Measurements from ENCODE around the gene STK16. TPM values are rescaled to one million over a fixed set of nuclear protein-coding genes. Genes with fewer than 3 reads are reported as not detected.
"Not testable (repeated sequence)": the region's sequence is repeated elsewhere in the genome, so short reads cannot be mapped to it uniquely, and the experiment has no call there.

STK16 gene, protein sequence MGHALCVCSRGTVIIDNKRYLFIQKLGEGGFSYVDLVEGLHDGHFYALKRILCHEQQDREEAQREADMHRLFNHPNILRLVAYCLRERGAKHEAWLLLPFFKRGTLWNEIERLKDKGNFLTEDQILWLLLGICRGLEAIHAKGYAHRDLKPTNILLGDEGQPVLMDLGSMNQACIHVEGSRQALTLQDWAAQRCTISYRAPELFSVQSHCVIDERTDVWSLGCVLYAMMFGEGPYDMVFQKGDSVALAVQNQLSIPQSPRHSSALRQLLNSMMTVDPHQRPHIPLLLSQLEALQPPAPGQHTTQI
- 10 to 100 TPM; 17.4 to 35.0 (median 21.8) TPM for total RNA-seq
- 10 to 100 TPM; 18.8 to 24.4 TPM for polyA plus RNA-seq
- 21.0 reads per million, percentile 51 among the genes with 10 or more reads in this experiment for total RNA-seq

DNA sequence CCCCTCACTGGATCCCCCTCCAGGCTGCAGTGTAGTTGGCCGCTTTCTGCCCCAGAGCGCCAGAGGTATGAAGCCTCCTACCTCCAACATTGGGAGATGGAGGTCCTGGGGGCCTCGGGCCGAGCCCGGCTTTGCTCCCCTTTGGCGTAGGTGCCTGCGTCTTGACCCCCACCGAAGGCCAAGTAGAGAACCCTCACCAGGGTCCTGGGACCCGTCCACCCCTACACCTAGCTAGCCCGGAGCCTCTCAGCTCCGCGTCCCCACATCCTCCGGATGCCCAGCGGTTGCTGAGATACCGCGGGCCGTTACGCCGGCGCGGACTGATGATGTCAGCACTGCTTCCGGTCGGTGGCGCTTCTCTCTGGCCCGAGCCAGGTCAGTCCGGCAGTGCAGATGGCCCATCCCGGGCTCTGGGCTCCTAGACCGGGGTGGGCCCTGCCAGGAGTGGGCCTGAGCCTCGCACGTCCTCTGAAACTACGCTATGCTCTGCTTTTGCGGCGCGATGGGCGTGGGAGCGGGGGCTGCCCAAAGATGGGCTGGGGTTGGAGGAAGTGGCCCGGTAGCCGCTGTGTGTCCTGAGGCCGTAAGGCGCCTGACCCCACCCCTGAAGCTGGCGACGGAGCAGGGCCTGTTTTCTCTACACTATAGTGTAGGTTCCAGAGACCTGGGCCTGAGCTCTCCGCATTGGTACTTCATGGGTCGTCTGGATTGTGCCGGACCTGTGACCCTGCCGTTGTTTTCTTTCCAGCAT, at the start of gene STK16, which contains the start of gene GLB1L:
STK16 (plus strand) TSS at position 332 of the 751 bp plus-strand sequence. CDS start 521 bp downstream, outside the sequence.
GLB1L (minus strand) TSS at position 297 of the 751 bp plus-strand sequence. CDS start 1,871 bp downstream, outside the sequence.
- H3K4me1 ChIP-seq (ENCODE audit: control insufficient read depth in 2 of 2, insufficient read depth in 2 of 2, low read length in 2 of 2): peaks cover 52 to 53% of the 10 kb centered on the region in 2 donors
- intact Hi-C loops (cut with micrococcal nuclease): loop anchor here (1.0 to 5.0 kb wide), 12 partner anchors 8 to 1028 kb away; partner anchors contain the start of genes ANKZF1 (in 2 of the 2), ATG9A (in 2 of the 2), STK11IP (in 2 of the 2) and TUBA4A (in 2 of the 2)
- ChIA-PET CTCF (interaction anchor here (0.9 to 2.4 kb wide), 8 partner anchors 8 to 50 kb away, joined by 3 to 15 read pairs (median 4); partner anchors contain the start of genes ANKZF1, ATG9A, TUBA4A and TUBA4B), POLR2A (interaction anchor here (0.6 to 21.0 kb wide), 17 partner anchors 4 to 146 kb away, joined by 3 to 575 read pairs (median 8); partner anchors contain the start of genes ABCB6, ANKZF1, ATG9A and CNPPD1)
- peak within 1 kb of the TSS; percentile 89 for H3K27ac ChIP-seq (ENCODE audit: low read depth, low read length)
- ATAC-seq (peak; percentile 80), DNase-seq (peak; percentile 76 to 95 (median 85))
- no peaks in the 10 kb centered on the region for H3K9me3 ChIP-seq (ENCODE audit: control insufficient read depth in 2 of 3, low read length in 3 of 3)
- peak within 1 kb of the TSS; percentile 92 for H3K4me3 ChIP-seq (ENCODE audit: low read length)
- peaks cover 26 to 73% (median 59%) of the 10 kb centered on the region in 7 donors for H3K4me1 Mint-ChIP-seq
- H3K27me3 ChIP-seq (ENCODE audit: control insufficient read depth in 2 of 2, insufficient read depth in 2 of 2, low read length in 2 of 2): no peaks in the 10 kb centered on the region
- peaks cover 0 to 2% (median 0%) of the 10 kb centered on the region in 5 donors for H3K27me3 Mint-ChIP-seq
- peaks cover 0 to 9% (median 0%) of the 10 kb centered on the region in 11 donors for H3K9me3 Mint-ChIP-seq
- peak within 1 kb of the TSS; percentile 88 to 99 (median 97) for H3K27ac Mint-ChIP-seq
- H3K36me3 ChIP-seq (ENCODE audit: control insufficient read depth in 2 of 3, insufficient read depth in 3 of 3, low read length in 3 of 3): peaks cover 6 to 16% (median 10%) of the 10 kb centered on the region in 3 experiments
- H3K36me3 Mint-ChIP-seq: peaks cover 0 to 33% (median 23%) of the 10 kb centered on the region in 5 donors
- peak within 1 kb of the TSS; percentile 82 to 100 (median 93) for H3K4me3 Mint-ChIP-seq

DNA sequence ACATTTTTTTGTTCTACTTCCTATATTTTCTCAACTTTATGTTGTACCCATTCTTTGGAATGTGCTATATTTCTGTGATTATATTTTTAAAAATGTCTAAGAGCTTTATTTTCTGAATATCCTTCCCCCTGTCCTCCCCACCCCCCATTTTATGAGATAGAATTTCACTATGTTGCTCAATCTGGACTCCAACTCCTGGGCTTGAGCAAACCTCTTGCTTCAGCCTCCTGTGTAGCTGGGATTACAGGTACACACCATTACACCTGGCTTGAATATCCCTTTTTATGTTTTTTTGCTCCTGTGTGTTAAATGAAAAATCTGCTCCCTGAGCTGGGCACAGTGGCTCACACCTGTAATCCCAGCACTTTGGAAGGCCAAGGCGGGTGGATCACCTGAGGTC, 47.9 kb upstream of the STK16 start:
- DNase-seq (no peak), ATAC-seq (no peak)
- Histone ChIP-seq H3K4me3 (ENCODE audit: low read length) (no peak overlapping the region), H3K27me3 (ENCODE audit: control insufficient read depth in 2 of 2, insufficient read depth in 2 of 2, low read length in 2 of 2) (no peaks in the 10 kb centered on the region), H3K4me1 (ENCODE audit: control insufficient read depth in 2 of 2, insufficient read depth in 2 of 2, low read length in 2 of 2) (peaks cover 4 to 9% of the 10 kb centered on the region in 2 donors), H3K27ac (ENCODE audit: low read depth, low read length) (no peak overlapping the region), H3K36me3 (ENCODE audit: control insufficient read depth in 2 of 3, insufficient read depth in 3 of 3, low read length in 3 of 3) (no peaks in the 10 kb centered on the region), H3K9me3 (ENCODE audit: control insufficient read depth in 2 of 3, low read length in 3 of 3) (no peaks in the 10 kb centered on the region)
- Mint-ChIP-seq H3K4me3 (no peak overlapping the region), H3K27ac (peak overlapping the region in 1 of 9 donors; percentile 45), H3K9me3 (peaks cover 0 to 3% (median 0%) of the 10 kb centered on the region in 11 donors), H3K36me3 (peaks cover 0 to 2% (median 0%) of the 10 kb centered on the region in 5 donors), H3K4me1 (peaks cover 6 to 22% (median 12%) of the 10 kb centered on the region in 7 donors), H3K27me3 (peaks cover 0 to 12% (median 10%) of the 10 kb centered on the region in 5 donors)
- intact Hi-C loops (cut with micrococcal nuclease): no loop called here
- ChIA-PET POLR2A (interaction anchor here (1.2 to 6.8 kb wide), 4 partner anchors 9 to 21 kb away, joined by 4 to 35 read pairs (median 6); partner anchors contain the start of genes CNPPD1 and ZFAND2B), CTCF (interaction anchor here (0.6 kb wide), 1 partner anchor 16 kb away, joined by 3 read pairs; no protein-coding TSS in a partner anchor)

DNA sequence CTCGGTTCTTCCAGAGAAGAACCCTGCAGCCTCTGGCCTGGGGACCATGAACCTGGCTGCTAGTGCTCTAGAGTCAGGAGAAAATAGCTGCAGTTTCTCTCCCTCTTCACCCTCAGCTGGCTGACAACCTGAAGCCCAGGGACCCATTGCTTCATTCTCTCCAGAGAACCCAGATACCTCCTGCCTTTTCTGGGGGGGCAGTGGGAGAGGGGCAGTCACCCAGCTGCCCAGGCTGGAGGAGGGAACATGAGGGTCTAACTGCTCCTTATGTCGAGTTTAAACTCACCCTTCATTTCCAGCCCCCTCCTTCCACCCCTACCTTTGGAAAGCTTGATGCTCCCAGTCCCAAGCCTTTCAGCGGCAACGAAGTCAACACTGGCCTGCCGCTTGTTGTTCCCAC, 46.3 kb upstream of the STK16 start:
- Mint-ChIP-seq H3K36me3 (peaks cover 0 to 2% (median 0%) of the 10 kb centered on the region in 5 donors), H3K27ac (peak overlapping the region in 1 of 9 donors; percentile 10), H3K4me3 (peak overlapping the region in 8 of 10 donors; percentile 1 to 91 (median 8)), H3K9me3 (peaks cover 0 to 3% (median 0%) of the 10 kb centered on the region in 11 donors), H3K4me1 (peaks cover 6 to 22% (median 12%) of the 10 kb centered on the region in 7 donors), H3K27me3 (peaks cover 0 to 12% (median 10%) of the 10 kb centered on the region in 5 donors)
- Histone ChIP-seq H3K4me1 (ENCODE audit: control insufficient read depth in 2 of 2, insufficient read depth in 2 of 2, low read length in 2 of 2) (peaks cover 4 to 9% of the 10 kb centered on the region in 2 donors), H3K27me3 (ENCODE audit: control insufficient read depth in 2 of 2, insufficient read depth in 2 of 2, low read length in 2 of 2) (no peaks in the 10 kb centered on the region), H3K27ac (ENCODE audit: low read depth, low read length) (no peak overlapping the region), H3K9me3 (ENCODE audit: control insufficient read depth in 2 of 3, low read length in 3 of 3) (no peaks in the 10 kb centered on the region), H3K4me3 (ENCODE audit: low read length) (no peak overlapping the region), H3K36me3 (ENCODE audit: control insufficient read depth in 2 of 3, insufficient read depth in 3 of 3, low read length in 3 of 3) (no peaks in the 10 kb centered on the region)
- intact Hi-C loops (cut with micrococcal nuclease): no loop called here
- POLR2A ChIA-PET: interaction anchor here (0.8 to 17.4 kb wide), 4 partner anchors 12 to 80 kb away, joined by 3 to 343 read pairs (median 7); partner anchors contain the start of genes CNPPD1, DNAJB2 and SLC23A3
- CTCF ChIA-PET: no interaction called here
- DNase-seq (peak in 1 of 9 donors; percentile 19), ATAC-seq (no peak)

DNA sequence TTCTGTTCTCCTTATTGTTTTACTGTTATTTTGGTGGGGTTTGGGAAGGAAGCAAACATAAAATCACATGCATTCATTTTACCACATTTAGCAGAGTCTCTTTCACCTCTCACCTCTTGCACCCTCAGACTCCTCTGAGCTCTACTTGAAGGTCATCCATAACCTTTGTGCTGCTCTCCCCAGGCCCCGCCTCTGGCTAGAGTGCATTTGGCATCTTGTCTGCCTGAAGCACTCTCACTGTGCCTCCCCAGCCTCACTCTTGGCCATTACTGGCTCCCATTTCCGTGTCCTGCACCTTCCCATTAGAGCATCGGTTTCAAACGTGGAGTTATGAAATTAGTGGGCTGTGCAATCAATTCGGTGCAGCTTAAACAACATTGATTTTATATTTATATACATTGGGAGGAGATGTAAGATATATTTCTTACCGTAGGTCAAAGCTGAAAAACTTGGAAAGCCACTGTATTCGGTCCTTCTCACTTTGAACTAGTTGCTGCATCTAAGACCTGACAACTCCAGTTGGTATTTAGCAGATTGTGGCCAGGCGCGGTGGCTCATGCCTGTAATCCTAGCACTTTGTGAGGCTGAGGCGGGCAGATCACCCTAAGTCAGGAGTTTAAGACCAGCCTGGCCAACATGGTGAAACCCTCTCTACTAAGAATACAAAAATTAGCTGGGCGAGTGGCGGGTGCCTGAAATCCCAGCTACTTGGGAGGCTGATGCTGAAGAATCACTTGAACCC, 45.6 kb upstream of the STK16 start:
- Histone ChIP-seq H3K27ac (ENCODE audit: low read depth, low read length) (no peak overlapping the region), H3K27me3 (ENCODE audit: control insufficient read depth in 2 of 2, insufficient read depth in 2 of 2, low read length in 2 of 2) (no peaks in the 10 kb centered on the region), H3K4me1 (ENCODE audit: control insufficient read depth in 2 of 2, insufficient read depth in 2 of 2, low read length in 2 of 2) (peaks cover 4 to 9% of the 10 kb centered on the region in 2 donors), H3K4me3 (ENCODE audit: low read length) (no peak overlapping the region), H3K9me3 (ENCODE audit: control insufficient read depth in 2 of 3, low read length in 3 of 3) (no peaks in the 10 kb centered on the region), H3K36me3 (ENCODE audit: control insufficient read depth in 2 of 3, insufficient read depth in 3 of 3, low read length in 3 of 3) (no peaks in the 10 kb centered on the region)
- DNase-seq (peak in 1 of 9 donors; percentile 13), ATAC-seq (no peak)
- Mint-ChIP-seq H3K9me3 (peaks cover 0 to 3% (median 0%) of the 10 kb centered on the region in 11 donors), H3K27me3 (peaks cover 0 to 12% (median 10%) of the 10 kb centered on the region in 5 donors), H3K4me3 (peak overlapping the region in 8 of 10 donors; percentile 1 to 91 (median 12)), H3K4me1 (peaks cover 6 to 22% (median 12%) of the 10 kb centered on the region in 7 donors), H3K36me3 (peaks cover 0 to 4% (median 0%) of the 10 kb centered on the region in 5 donors), H3K27ac (peak overlapping the region in 2 of 9 donors; percentile 9 to 10)
- ChIA-PET CTCF (no interaction called here), POLR2A (interaction anchor here (0.8 to 17.4 kb wide), 6 partner anchors 12 to 79 kb away, joined by 3 to 343 read pairs (median 4); partner anchors contain the start of genes CNPPD1, DNAJB2 and SLC23A3)
- intact Hi-C loops (cut with micrococcal nuclease): no loop called here

DNA sequence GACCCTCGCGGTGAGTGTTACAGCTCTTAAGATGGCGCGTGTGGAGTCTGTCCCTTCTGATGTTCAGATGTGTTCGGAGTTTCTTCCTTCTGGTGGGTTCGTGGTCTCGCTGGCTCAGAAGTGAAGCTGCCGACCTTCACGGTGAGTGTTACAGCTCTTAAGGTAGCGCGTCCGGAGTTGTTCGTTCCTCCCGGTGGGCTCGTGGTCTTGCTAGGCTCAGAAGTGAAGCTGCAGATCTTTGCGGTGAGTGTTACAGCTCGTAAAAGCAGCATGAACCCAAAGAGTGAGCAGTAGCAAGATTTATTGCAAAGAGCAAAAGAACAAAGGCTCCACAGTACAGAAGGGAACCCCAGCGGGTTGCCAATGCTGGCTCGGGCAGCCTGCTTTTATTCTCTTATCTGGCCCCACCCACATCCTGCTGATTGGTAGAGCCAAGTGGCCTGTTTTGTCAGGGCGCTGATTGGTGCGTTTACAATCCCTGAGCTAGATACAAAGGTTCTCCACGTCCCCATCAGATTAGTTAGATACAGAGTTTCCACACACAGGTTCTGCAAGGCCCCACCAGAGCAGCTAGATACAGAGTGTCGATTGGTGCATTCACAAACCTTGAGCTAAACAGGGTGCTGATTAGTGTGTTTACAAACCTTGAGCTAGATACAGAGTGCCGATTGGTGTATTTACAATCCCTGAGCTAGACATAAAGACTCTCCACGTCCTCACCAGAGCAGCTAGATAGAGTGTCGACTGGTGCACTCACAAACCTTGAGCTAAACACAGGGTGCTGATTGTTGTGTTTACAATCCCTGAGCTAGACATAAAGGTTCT, 44.6 kb upstream of the STK16 start:
- peak overlapping the region; percentile 53 to 91 (median 82) for H3K4me3 Mint-ChIP-seq
- H3K4me3 ChIP-seq (ENCODE audit: low read length): peak overlapping the region; percentile 41

More for the DNA sequence above, 44.6 kb upstream of the STK16 start:
- H3K36me3 Mint-ChIP-seq; H3K9me3 Mint-ChIP-seq; H3K9me3 ChIP-seq (ENCODE audit: control insufficient read depth in 2 of 3, low read length in 3 of 3); H3K27me3 ChIP-seq (ENCODE audit: control insufficient read depth in 2 of 2, insufficient read depth in 2 of 2, low read length in 2 of 2); H3K36me3 ChIP-seq (ENCODE audit: control insufficient read depth in 2 of 3, insufficient read depth in 3 of 3, low read length in 3 of 3); ATAC-seq; intact Hi-C loops (cut with micrococcal nuclease); H3K4me1 ChIP-seq (ENCODE audit: control insufficient read depth in 2 of 2, insufficient read depth in 2 of 2, low read length in 2 of 2): not testable (repeated sequence)
- peak overlapping the region; percentile 14 for H3K27ac ChIP-seq (ENCODE audit: low read depth, low read length)
- peaks cover 6 to 22% (median 12%) of the 10 kb centered on the region in 7 donors for H3K4me1 Mint-ChIP-seq
- peaks cover 0 to 12% (median 8%) of the 10 kb centered on the region in 5 donors for H3K27me3 Mint-ChIP-seq
- ChIA-PET CTCF (interaction anchor here (1.3 kb wide), 1 partner anchor 80 kb away, joined by 3 read pairs; no protein-coding TSS in a partner anchor), POLR2A (interaction anchor here (0.6 to 17.4 kb wide), 6 partner anchors 11 to 54 kb away, joined by 3 to 343 read pairs (median 8); partner anchors contain the start of genes CNPPD1 and SLC23A3)
- H3K27ac Mint-ChIP-seq: peak overlapping the region; percentile 56 to 94 (median 80)
- peak in 6 of 9 donors; percentile 21 to 46 (median 32) for DNase-seq

All from naive thymus-derived CD4-positive, alpha-beta T cell (primary cell).